Stimulated activated CD4-positive, alpha-beta T cell treated with anti-CD3 and anti-CD28 coated beads, TNF-alpha, amount 100 ng/mL, for 1 hour (primary cell): Measurements from ENCODE around the gene LGALS8.
"Not testable (repeated sequence)": the region's sequence is repeated elsewhere in the genome, so short reads cannot be mapped to it uniquely, and the experiment has no call there.

Experiments used
- DNase-seq, 3 donors: peaks; one replicate each; pipeline ENCODE4 v3.0.0-alpha.2; 2020; ENCODE audit warnings: low read depth in 3 of 3, low spot score in 1 of 3

LGALS8 gene

GRCh38 chr1:236523704-236524141 lies at the start of gene LGALS8:
TSS of gene LGALS8 (plus strand) at chr1:236523982. CDS start at chr1:236526071, 2,089 bp downstream.
- peak; percentile 57 to 79 (median 69) for DNase-seq

DNA sequence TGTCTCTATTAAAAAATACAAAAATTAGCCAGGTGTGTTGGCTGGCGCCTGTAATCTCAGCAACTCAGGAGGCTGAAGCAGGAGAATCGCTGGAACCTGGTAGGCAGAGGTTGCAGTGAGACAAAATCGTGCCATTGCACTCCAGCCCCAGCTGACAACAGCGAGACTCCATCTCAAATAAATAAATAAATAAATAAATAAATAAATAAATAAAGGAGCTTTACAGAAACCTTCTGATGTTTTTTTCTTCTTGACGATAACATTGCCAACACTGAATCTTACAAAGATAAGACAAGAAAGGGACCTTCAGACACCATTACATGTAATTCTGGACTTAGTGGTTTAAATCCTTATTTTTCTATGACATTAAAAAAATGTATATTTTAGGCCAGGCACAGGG lies 47.8 kb upstream of the LGALS8 start:
- no peak for DNase-seq

DNA sequence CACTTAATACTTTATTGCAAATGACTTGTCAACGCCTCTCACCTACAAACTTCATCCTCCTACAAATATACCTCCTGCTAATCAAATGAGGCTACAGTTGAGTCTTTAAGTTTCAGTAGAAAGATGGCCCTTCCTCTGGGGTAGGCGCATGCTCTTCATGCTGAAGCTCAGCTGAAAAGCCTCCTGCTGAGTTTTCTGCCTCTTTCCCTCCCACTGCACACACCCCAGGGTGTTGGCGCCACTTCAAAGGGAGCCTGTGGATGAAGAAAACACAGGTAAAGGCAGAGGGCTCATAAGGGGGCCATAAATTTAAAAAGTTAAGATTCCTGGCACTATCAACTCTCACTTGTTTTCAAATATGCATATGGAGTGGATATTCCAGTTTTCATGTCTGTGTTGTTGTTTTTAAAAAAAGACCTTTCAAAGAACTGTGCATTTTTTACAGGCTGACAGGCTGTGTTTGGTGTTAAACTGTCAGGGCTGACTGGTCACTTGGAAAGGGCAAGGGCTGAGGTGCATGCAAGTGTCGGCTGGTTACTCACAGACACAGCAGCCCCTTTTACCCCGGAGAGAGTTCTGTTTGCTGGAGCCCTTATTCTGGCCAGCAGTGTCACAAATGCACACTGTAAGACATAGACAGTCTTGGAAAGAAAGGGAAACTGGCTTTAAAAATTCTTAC lies 42.9 kb upstream of the LGALS8 start:
- no peak for DNase-seq

- DNase-seq: no peak
Observed at GRCh38 chr1:236484310-236484971, 39.3 kb upstream of the LGALS8 start.

GRCh38 chr1:236486356-236487002 lies 37.3 kb upstream of the LGALS8 start:
- DNase-seq: no peak

DNA sequence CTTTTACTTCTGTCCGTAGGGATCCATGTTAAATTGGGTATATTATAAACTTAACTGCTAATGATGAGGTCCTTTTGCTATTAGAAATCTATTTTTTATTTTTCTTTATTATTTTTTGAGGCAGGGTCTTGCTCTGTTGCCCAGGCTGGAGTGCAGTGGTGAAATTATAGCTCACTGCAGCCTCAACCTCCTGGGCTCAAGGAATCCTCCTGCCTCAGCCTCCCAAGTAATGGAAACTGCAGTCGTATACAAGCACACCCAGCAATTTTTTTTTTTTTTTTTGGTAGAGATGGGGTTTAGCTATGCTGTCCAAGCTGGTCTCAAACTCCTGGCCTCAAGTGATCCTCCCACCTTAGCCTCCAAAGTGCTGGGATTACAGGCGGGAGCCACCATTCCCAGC lies 34.6 kb upstream of the LGALS8 start:
- DNase-seq: not testable (repeated sequence)

DNA sequence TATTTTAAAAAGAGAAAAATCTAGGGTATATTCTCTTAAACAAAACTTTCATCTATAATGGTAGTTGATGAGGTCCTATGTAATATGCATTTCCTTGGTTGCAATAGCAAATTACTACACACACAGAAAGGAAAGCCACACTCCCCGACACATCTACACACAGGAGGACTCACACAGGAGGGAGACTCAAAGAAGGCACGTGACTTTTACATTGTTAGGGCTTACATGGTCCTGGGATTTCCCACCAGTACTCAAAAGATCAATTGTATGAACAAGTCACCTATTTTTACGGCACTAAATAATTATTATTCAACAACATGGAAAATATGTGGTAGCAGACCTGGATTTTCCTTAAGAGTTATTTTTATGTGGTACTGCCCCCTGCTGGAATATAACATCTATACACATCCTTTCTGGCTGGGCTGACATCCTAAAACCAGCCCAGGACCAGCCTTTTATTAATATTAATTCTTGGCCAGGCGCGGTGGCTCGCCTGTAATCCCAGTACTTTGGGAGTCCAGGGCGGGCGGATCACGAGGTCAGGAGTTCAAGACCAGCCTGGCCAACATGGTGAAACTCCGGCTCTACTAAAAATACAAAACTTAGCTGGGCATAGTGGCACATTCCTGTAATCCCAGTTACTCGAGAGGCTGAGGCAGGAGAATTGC lies 33.9 kb upstream of the LGALS8 start:
- DNase-seq: no peak

- DNase-seq: no peak
Observed at GRCh38 chr1:236491469-236492136, 32.2 kb upstream of the LGALS8 start.

DNA sequence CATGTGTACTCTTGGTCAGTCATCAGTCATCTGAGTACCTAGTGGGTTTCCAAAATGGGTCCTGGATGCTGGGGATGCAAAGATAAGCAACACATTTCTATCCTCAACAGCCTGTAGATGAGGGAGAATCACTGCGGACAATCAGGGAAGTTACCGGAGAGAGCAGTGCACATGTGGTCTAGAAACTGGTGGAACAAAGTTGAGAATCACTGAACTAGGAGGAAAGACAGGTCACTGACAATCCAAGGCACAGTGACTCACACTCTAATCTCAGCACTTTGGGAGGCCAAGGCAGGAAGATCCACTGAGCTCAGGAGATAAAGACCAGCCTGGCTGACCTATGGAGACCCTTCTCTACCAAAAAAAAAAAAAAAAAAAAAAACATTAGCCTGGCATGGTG lies 31.4 kb upstream of the LGALS8 start:
- no peak for DNase-seq

DNA sequence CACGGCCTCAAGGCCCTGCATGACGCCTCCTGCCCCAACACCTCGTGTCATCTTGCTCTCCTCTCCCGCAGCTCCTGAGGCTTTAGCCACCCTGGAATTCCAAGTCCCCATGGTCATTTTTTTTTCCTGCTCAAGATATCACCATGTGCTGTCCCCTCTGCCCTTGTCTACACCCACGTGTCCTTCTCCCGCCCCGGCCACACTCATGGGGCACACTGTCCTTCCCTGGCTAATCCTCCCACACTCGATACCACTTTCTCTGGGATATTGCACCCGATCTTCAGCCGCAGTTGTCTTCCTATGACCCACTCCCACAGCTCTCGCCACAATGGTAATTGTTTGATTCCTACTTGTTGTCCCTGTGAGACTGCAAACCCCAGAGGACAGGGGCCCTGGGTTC lies 29.7 kb upstream of the LGALS8 start:
- no peak for DNase-seq

DNA sequence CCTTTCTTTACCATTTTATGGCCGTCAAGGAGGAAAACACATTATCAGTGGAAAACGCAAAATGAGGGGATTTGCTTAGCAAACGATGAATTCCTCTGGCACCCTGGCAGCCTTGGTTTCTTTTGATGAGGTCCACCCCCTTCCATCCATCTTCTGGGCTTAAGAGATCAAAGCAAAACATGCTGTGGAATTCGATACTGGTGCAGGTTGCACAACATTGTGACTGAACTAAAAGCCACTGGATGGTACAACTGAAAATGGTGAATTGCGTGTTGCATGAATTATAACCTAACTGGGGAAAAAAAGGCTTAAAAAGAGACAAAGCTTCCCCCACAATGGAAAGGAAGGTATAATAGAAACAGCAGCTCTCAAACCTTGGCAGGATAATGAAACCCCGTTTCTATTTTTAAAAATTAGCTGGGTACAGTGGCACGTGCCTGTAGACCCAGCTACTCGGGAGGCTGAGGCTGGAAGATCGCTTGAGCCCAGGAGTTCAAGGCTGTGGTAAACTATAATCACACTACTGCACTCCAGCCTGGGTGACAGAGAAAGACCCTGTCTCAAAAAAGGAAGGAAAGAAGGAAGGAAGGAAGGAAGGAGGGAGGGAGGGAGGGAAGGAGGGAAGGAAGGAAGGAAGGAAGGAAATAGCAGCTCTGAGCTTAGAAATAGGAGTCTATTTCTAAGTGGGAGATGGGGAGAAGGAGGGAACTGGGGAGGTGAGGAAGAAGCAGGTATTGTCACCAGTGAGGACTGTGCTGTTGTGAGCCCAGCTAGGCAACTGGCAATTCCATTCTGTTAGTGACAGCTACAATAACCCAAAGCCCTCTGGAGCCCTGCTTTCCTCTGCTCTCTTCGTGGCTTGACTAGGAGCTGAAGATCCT lies 29.0 kb upstream of the LGALS8 start:
- DNase-seq: no peak

- DNase-seq: no peak
Observed at GRCh38 chr1:236495467-236496112, 28.2 kb upstream of the LGALS8 start.

- DNase-seq: no peak
Observed at GRCh38 chr1:236497908-236498307, 25.9 kb upstream of the LGALS8 start.

DNA sequence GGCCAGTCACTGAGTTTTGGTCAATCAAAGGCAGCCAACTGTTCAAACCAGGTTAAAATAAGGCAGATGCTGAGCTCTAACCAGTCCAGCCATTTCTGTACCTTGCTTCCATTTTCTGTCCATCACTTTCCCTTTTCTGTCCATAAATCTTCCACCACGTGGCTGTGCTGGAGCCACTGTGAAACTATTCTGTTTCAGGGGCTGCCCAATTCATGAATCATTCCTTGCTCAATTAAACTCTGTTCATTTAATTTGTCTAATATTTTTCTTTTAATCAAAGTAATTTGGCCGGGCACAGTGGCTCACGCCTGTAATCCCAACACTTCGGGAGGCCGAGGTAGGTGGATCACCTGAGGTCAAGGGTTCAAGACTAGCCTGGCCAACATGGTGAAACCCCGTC lies 22.7 kb upstream of the LGALS8 start:
- no peak for DNase-seq

DNA sequence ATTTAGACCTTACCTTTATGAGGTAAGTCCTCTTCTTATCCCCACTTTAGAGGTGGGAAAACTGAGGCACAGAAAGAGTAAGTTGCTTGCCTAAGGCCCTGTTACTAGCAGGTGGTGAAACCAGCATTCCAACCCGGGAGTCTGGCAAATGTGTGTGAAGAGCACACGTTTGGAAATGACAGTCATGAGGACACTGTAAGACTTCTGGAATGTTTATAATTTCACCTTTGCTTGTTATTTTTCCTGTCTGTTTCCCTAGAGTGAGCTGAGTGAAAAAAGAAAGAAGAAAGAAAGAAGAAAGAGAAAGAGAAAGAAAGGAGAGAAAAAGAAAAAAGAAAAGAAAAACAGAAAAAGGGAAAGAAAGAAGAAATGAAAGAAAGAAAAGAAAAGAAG lies 21.2 kb upstream of the LGALS8 start:
- DNase-seq: no peak

DNA sequence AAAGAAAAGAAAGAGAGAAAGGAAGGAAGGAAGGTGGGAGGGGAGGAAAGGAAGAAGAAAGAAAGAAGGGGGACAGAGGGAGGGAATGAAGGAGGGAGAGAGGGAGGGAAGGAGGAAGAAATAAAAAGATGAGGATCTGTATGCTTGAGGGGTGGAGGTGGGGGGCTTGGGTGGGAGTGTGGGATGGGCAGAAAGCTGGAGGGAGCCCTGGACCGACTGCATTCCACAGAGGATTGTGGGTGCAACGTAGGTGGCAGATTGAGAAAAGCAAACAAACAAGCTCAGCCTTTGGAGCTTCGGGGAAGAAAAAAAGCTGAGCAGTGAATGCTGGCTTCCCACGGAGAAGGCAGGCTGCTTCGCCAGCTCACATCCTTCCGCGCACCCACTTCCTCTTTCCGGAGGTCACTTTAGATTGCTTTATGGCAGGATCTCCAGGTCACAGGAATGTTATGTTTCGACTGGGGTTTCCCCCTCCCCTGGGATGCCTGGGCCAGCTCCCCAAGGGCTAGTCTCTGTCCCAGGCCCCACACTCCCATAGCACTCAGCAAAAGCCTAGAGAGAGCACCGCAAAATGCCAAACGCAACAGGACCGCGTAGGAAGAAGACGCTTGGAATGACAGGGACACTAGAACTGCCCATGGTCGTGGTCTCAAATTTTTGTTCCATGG lies 20.7 kb upstream of the LGALS8 start:
- DNase-seq: no peak

GRCh38 chr1:236504338-236504737 lies 19.4 kb upstream of the LGALS8 start:
- not testable (repeated sequence) for DNase-seq

GRCh38 chr1:236507022-236507700 lies 16.6 kb upstream of the LGALS8 start:
- DNase-seq: no peak

GRCh38 chr1:236508593-236509027 lies 15.2 kb upstream of the LGALS8 start:
- DNase-seq: no peak
